Dermis blood vessel endothelial cell (primary cell): Measurements from ENCODE around the gene ATP6V1A. TPM values are rescaled to one million over a fixed set of nuclear protein-coding genes. Genes with fewer than 3 reads are reported as not detected.

ENCODE experiments used
- DNase-seq: peaks from one replicate; pipeline ENCODE4 v3.0.0; 2010
- total RNA-seq: library from RNA; depleted of rRNA; stranded (reverse); fragments of >200 nt; gene quantifications from 2 replicates; pipeline ENCODE4 v1.2.3, GENCODE V29; 2014

ATP6V1A gene
- total RNA-seq, 1 donor from 2014 or later, result 196 TPM

DNA sequence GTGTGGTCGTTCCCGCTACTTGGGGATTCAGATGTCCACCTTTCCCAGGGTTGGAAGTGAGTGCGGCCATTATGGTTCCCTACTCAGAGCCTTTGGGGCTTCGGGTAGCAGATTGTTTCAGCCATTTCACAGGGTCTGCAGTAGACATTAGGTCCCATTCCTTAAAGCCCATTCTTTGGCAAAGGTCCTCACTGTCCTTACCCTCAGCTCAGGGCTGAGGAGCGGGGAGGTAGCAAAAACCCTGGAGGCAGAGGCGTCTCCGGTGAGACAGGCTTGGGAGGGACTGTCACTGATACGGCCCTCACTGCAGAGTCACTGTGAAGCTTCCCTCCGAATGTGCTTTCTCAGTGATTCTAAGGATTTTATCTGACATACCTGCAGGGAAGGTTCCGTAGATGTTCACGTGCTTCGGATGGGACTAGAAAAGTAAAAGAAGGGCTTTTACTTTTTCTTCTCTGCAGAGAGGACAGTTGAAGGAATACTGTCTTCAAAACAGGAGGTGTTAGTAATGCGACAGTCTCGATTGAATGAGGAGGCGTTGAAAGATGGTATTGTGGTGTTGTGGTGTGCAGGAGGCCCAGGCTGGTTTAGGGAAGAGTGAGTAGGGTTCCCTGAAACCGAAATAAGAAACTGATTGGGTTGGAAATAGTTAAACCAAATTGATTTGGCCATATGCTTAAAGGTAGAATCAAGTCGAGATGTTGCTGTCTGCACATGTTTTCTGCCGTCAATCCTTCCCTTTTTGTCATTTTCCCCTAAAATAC lies 630 bp downstream of the ATP6V1A start:
- peak; percentile 43 for DNase-seq

DNA sequence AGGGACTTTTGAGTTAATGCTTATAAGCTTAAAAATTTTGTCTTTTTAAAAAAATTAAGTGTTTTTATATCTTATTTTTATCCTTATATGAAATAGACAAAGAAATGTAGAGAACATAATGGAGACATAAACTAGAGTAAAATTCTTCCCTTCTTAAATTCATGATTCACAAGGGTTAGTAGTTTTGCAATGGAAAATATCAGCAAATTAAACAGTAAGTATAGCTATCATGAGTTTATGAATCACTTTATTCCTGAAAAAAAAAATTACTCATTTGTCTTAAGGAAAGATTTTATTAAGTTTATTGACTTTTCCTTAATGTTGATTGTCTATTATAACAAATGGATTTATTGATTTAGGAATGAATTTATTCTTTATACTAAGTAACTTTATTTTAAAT lies 4.3 kb downstream of the ATP6V1A start:
- no peak for DNase-seq

DNA sequence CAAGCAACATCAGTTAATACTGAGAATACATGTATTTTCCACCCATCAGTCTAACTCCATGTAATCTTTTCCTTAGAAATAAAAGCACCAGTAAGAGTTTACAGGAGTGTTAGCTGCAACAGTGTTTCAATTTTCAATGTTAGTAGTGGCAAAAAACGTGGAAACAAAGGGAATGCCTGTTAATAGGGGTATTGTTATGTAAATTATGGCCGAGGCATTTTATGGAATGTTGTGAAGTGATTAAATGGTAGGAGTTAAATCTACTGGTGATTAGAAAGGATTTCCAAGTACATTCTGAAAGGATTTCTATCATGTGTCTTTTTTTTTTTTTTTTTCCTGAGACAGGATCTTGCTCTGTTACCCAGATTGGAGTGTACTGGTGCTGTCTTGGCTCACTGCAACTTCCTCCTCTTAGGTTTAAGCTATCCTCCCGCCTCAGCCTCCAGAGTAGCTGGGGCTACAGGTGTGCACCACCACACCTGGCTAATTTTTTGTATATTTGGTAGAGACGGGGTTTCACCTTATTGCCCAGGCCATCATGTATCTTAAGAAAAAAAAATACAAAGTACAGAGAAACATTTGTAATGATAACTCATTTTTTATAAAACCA lies 6.6 kb downstream of the ATP6V1A start:
- DNase-seq, result no peak

DNA sequence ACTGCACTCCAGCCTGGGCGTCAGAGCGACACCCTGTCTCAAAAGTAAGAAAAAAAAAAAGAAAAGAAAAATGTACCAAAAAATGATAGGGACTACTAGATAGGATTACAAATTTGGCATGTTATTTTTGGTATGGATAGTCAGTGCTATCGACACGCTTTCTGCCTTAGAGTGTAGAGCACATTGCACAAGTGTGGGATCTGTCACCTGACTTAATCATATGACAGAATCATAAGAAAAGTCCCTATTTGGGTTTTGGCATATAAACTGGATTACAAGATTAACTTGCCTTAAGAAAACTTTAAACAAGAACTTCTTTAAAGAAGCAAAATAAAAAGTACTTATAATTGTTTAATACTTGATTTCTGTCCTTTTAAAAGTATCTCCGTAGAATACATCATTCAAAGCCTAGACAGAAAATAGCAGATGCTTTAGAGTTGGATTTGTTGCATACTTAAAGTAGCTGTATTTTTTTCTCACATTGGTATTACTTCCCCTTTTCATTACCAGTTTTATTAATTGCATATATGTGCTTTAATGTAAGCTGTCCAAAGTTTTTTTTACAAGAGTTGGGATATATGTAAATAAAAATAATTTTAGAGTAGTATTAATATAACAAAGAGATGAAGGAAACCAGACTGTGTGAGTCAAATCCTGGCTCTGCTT lies 7.8 kb downstream of the ATP6V1A start:
- no peak for DNase-seq

DNA sequence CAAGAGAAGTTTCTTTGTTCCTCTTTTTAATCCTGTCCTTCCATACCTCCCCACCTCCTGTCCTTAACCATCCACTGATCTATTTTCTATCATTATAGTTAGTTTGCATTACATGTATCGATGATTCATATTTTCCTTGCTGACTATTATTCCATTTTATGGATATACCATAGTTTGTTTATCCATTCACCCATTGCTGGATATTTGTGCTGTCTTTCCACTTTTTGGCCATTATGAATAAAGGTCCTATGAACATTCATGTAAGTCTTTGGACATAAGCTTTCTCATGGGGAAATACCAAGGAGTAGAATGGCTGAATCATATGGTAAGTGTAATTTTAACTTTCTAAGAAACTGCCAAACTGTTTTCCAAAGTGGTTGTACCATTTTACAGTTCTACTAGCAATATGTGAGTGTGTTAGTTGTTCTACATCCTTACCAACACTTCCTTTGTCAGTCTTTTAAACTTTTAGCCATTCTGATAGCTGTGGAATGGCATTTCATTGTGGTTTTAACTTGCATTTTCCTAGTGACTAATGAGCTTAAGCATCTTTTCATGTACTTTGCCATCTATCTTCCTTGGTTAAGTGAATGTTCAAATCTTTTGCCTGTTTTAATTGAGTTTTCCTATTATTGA lies 11.7 kb downstream of the ATP6V1A start:
- no peak for DNase-seq

DNA sequence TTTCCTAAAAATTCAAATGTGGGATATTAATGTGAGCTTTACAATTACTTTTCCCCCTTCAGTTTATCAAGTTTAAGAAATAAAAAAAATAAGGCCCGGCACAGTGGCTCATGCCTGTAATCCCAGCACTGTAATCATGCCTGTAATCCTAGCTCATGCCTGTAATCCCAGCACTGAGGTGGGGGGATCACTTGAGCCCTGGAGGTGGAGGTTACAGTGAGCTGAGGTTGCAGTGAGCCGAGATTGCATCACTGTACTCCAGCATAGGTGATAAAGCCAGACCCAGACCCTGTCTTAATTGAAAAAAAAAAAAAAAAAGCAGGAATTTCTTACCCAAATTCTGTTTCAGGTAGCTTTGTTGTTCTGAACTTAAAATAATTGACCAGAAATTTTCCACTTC lies 17.9 kb downstream of the ATP6V1A start:
- no peak for DNase-seq

DNA sequence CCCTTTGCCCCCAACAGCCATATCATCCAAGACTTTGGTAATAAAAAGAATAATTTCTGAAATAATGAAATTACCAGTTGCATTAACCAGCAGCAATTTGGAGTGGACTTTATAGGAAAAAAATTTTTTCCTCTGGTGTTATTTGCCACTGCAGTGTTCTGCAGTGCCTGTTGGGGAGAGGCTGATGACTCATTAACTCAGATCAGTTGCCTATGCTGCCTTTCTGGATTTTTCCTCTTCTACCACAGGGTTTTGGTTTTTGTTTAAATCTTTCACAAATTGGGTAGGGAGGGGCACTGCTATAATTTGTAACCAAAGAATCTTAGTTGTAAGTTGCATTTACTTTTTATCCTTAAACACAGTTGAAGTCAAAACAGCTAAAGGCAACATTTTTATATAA lies 22.7 kb downstream of the ATP6V1A start:
- peak; percentile 48 for DNase-seq

DNA sequence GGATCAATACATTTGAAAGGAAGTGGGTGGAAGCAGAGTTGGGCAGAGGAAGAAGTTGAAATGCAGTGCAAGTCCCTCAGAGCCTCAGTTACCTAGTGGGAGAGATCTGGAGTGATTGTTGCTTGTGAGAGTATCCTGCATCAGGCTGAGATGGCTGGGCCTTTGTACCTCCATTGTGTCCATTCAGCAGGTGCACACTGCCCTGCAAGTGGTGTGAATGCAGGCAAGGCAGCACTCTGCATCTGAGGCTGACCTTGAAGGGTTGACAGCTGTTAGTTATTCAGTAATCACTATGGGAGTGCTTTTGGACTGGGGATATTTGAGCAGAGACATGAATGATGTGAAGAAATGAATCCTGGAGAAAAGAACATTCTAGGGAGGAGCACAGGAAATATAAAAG lies 25.2 kb downstream of the ATP6V1A start:
- DNase-seq, result no peak

DNA sequence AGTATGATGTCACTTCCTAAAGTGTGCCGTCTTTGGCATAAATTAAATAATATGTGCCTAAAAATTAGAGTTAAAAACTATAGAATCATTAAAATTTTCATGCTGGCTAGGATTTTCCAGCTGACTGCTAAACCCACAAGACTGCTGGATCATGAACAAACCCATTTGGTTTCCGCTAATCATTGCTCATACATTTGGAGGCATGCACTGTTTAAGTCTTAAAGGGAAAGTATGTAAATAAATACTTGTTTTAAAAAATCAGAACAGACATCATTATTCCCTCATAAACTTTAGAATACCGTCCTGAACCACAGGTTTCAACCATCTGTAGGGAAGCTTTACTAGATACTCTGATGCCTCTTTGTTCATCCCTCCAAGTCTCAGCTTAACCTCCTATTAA lies 26.5 kb downstream of the ATP6V1A start:
- DNase-seq, result no peak

DNA sequence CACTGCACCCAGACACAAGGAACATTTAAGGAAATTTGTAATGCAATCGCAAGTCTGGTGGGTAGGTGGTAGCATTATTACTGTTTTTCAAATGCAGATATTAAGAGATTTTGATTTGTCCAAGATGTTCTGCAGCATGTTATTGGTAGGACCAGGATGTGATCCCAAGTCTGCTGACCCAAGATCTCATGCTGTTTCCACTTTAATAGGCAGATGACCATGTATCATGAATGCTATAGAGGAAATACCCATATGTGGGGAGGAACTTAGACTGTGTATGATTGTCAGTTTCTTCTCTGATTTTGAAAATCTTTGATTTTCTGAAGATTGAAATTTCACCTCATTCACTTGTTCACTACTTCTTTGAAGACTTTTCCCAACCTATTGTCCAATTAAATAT lies 28.7 kb downstream of the ATP6V1A start:
- no peak for DNase-seq

DNA sequence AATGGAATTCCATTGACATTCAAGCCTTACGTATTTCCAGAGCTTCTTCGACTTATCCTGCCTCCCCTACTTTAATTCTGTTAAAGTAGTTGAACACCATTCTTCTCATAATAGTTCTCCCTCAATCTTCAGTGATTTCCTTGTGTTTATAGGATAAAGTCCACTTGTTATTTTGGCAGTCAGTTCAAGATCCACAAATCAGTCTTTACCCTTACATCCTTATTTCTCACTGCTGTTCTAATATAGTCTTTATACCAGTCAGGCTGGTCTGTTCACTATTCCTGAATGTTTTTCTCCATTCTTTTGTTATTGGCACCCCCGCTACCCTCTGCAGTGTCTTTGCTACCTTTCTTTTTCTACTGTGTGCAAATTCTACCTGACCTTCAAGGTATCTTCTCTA lies 29.7 kb downstream of the ATP6V1A start:
- no peak for DNase-seq

DNA sequence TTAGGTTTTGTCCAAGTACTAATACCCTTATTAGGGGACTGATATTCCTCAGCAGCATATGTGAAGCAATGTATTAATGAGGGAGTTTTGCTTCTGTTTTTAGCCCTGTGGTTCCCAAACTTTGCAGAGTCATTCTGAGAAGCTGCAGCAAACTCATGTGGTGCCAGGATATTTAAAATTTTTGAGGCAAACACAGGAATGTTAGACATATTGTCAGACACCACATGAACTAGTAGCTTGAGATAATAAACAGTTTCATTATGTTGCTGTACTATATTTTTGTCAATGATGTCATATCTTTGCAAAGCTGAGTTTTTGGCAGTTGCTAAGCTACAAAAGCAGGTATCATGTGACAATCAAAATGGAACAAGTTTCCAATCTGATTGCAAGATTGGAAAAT lies 36.6 kb downstream of the ATP6V1A start:
- peak; percentile 89 for DNase-seq

DNA sequence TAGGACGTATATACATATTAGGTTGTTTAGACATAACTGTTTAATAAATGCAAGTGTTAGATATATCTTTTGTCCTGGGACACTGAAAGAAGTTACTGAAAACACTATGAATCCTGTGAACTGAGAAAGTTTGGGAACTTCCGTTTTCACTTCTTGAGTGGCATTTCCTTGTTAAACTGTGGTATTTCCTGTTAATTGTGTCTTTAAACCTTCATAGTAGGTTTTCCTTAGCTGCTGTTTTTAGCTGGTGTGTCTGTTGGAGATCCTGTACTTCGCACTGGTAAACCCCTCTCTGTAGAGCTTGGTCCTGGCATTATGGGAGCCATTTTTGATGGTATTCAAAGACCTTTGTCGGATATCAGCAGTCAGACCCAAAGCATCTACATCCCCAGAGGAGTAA lies 37.1 kb downstream of the ATP6V1A start:
- peak; percentile 90 for DNase-seq

DNA sequence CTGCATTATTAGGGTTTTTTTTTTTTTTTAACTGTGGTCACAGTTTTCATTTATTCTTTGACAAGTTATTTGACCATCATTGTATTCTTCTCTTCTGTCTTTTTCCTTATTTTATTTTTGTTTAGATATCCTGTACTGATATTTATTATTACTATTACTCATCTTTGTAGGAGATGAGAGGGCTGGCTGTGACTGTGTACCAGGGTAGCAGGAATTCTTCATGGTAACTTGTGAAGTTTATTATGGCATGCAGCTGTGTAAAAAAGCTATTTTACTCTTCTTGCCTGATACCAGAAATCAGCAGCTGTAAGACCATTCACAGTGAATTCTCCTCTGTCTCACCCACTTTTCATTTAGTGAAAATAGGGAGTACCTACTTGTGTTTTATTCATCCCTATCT lies 44.5 kb downstream of the ATP6V1A start:
- DNase-seq, result no peak

DNA sequence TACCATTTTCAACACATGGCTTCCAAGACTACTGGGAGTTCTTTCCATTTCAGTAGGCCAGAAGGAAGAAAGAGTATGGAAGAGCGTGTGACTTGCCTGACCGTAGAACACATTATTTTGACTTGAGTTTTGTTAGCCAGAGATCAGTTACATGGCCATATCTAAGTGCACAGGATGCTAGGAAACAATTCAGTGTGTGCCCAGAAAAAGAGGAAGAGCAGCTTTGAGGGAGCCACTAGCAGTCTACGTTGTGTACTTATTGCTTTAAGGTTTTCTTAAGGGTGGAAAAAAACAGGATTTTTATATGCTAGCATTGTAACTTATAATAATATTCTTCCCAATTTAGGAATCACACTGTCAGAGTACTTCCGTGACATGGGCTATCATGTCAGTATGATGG lies 47.7 kb downstream of the ATP6V1A start:
- DNase-seq, result no peak

DNA sequence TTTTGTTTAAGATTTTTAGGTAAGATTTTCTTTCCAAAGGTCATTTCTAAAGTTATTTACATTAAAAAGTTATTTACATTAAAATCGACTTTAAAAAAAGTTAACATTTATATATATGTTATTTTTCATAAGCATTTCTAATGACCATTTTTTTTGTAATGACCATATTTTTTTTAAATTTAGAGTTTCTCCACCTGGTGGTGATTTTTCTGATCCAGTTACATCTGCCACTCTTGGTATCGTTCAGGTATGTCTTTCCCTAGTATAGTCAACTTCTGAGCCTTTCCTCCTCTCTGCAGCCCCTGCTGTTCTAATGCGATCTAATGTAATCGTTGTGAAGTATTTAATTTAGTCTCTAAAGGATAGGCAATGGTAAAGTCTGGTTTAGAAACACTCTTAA lies 48.9 kb downstream of the ATP6V1A start:
- no peak for DNase-seq

DNA sequence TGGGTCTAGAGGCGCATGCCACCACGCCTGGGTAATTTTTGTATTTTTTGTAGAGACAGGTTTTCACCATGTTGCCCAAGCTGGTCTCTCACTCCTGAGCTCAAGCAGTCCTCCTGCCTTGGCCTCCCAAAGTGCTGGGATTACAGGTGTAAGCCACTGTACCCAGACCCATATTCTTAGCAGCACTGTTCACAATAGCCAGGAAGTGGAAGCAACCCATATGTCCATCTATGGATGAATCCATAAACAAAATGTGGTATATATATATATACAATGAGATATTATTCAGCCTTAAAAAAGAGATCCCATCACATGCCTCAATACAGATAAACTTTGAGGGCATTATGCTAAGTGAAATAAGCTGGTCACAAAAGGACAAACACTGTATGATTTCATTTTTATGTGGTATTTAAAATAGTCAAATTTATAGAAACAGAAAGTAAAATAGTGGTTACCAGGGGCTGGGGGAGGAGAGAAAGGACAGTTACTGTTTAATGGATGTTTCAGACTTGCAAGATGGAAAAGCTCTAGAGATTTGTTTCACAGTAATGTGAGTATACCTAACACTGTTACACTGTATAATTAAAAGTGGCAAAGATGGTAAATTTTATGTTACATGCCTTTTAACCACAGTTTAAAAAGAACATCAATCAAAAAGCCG lies 56.1 kb downstream of the ATP6V1A start:
- no peak for DNase-seq

DNA sequence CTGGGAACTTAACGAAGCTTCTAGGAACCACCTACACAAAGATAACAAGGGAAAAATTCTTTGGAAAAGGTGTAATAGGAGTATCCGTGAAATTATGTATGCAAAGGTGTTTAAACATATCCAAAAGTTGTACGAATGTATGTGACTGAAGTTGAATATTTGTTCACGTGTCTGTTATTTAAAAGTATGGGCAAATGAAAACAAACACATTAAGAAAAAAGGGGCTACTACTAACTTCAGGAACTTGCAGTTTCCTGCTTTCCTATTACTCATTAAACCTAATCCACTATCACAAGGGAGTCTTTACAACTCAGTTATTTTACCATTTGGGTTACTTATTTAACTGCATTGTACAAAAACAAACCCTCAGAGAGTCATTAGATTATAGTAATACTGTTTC lies 57.8 kb downstream of the ATP6V1A start:
- peak; percentile 67 for DNase-seq

DNA sequence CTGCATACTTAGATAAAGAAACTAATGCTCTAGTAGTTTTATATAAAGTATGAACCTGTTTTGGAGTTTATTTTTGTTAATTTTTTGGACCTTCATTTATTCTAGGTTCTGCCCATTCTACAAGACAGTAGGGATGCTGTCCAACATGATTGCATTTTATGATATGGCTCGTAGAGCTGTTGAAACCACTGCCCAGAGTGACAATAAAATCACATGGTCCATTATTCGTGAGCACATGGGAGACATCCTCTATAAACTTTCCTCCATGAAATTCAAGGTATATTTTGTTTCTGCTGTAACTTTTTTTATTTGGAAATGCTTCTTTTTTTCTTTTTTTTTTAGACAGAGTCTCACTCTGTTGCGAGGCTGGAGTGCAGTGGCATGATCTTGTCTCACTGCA lies 58.4 kb downstream of the ATP6V1A start:
- no peak for DNase-seq

DNA sequence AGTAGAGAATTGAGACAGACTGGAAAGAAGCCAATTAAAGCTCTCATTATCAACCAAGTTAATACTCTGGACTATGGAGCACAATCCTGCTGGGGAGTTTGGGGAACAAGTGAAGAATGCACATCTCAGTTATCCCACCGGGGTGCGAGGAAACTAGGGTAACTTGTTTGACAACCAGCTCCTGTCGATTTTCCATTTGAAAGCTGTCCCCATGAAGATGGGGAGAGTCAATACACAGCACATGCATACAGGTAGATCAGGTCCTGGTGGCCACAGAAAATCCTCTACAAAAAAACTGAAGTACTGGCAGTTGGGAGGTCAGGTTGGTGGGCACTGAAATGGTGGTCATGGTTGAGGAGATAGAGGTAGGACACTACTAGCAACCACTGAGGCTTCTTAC lies 66.0 kb downstream of the ATP6V1A start:
- no peak for DNase-seq

DNA sequence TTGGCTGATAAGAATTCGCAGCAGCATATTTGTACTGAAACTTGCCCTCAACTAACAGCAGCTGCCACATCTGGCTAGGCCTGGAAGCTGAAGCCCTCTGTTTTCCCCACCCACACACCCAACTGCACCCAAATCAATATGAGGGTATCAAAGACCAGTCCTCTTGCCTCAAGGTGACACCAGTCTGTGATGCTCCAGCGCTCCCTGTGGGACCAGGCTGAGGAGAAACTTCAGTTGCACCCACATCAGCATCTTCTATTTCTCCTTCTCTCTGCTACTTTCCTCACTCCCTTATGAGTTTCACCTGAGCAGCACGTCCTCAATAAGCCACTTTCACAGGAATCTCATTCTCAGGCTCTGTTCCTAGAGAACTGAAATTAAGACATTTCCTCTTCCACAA lies 73.0 kb downstream of the ATP6V1A start:
- no peak for DNase-seq

DNA sequence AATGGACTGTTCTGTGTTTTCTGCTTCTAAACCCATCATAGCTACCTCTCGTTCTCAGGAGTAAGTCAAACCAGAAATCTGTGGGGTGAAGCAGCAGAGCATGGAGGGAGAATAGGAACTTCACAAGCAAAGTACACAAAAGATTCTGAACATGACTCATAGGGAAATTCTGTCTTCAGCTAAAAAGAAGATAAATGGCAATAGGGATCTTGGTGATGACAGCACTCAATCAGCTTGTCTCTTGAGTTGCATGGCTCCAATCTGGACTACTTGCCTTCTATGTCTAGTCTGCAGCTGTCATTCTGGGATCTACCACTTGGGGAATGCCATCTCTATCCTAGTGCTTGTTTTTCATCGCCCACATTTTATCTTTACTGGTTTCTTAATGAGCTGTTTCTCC lies 78.3 kb downstream of the ATP6V1A start:
- peak; percentile 50 for DNase-seq

DNA sequence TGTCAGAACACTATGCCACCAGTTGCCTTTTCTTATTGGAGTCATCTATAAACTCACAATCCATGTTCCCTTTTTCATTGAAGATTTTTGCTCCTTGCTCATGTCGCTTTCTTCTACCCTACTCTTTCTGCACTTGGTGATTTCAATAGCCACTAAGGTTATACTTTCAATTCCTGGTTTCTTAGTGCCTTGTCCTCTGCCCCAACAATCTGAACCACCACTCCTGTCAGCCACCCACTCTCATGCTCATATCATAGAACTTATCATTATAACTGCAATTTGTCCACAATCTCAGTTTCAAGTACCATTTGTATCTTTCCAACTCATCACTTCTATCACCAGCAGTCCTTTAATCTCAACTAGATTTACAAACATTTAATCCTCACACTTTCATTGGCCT lies 81.8 kb downstream of the ATP6V1A start:
- DNase-seq, result no peak
